Measurements from ENCODE around the gene PKNOX2. TPM values are rescaled to one million over a fixed set of nuclear protein-coding genes. Genes with fewer than 3 reads are reported as not detected.

The PKNOX2 gene
- total and polyA plus RNA-seq, 4 donors = 0.14 to 0.29 (median 0.24) TPM

GRCh38 chr11:125449565-125449964 lies 285.0 kb downstream of the PKNOX2 start:
- Histone ChIP-seq H3K27me3 (ENCODE audit: control insufficient read depth in 4 of 4, insufficient read depth in 4 of 4, low read length in 3 of 4) (no peaks in the 10 kb centered on the region), H3K9me3 (ENCODE audit: control insufficient read depth in 4 of 4, low read length in 3 of 4) (no peaks in the 10 kb centered on the region), H3K27ac (ENCODE audit: low read depth in 1 of 2, low read length in 2 of 2) (no peak overlapping the region), H3K9ac (ENCODE audit: low read depth in 1 of 2, low read length in 2 of 2) (no peak overlapping the region), H3K4me3 (ENCODE audit: low read depth in 1 of 3, low read length in 3 of 3) (no peak overlapping the region), H3K4me1 (ENCODE audit: control insufficient read depth in 4 of 4, insufficient read depth in 4 of 4, low read length in 3 of 4) (peaks cover 0 to 6% (median 0%) of the 10 kb centered on the region in 4 donors), H3K36me3 (ENCODE audit: control insufficient read depth in 4 of 4, insufficient read depth in 3 of 4, low read depth in 1 of 4, low read length in 3 of 4) (no peaks in the 10 kb centered on the region)
- 88% methylated on average over 2 of the region's 2 CpGs for WGBS
- DNase-seq (ENCODE audit: low spot score) = no peak
- TF ChIP-seq TAF1 (conservative IDR thresholded peaks at IDR 0.05) = no peak
- no peak for TF ChIP-seq ZBTB33 (IDR thresholded peaks at IDR 0.05)

GRCh38 chr11:125451400-125452124 lies 287.0 kb downstream of the PKNOX2 start:
- H3K9me3 ChIP-seq (ENCODE audit: control insufficient read depth in 4 of 4, low read length in 3 of 4) = no peaks in the 10 kb centered on the region
- H3K36me3 ChIP-seq (ENCODE audit: control insufficient read depth in 4 of 4, insufficient read depth in 3 of 4, low read depth in 1 of 4, low read length in 3 of 4) = no peaks in the 10 kb centered on the region
- H3K4me3 ChIP-seq (ENCODE audit: low read depth in 1 of 3, low read length in 3 of 3) = no peak overlapping the region
- no peak for DNase-seq (ENCODE audit: low spot score)
- H3K27me3 ChIP-seq (ENCODE audit: control insufficient read depth in 4 of 4, insufficient read depth in 4 of 4, low read length in 3 of 4) = no peaks in the 10 kb centered on the region
- TF ChIP-seq EGR1 (IDR thresholded peaks at IDR 0.05; ENCODE audit: low read depth in 2 of 2) (no peak), JUND (IDR thresholded peaks at IDR 0.05) (no peak), RXRA (IDR thresholded peaks at IDR 0.05) (no peak), GABPA (IDR thresholded peaks at IDR 0.05 in 1 of 2, conservative IDR thresholded peaks at IDR 0.05 in 1 of 2) (no peak), SP1 (IDR thresholded peaks at IDR 0.05) (no peak), HNF4G (IDR thresholded peaks at IDR 0.05) (no peak), YY1 (IDR thresholded peaks at IDR 0.05) (no peak), NR2F2 (IDR thresholded peaks at IDR 0.05) (no peak), TAF1 (conservative IDR thresholded peaks at IDR 0.05) (no peak), RAD21 (IDR thresholded peaks at IDR 0.05) (no peak), FOXA1 (IDR thresholded peaks at IDR 0.05) (no peak), REST (IDR thresholded peaks at IDR 0.05) (no peak), MAX (IDR thresholded peaks at IDR 0.05) (no peak), FOXA2 (IDR thresholded peaks at IDR 0.05) (no peak)
- H3K4me1 ChIP-seq (ENCODE audit: control insufficient read depth in 4 of 4, insufficient read depth in 4 of 4, low read length in 3 of 4) = peaks cover 0 to 3% (median 0%) of the 10 kb centered on the region in 4 donors
- no peak overlapping the region for H3K27ac ChIP-seq (ENCODE audit: low read depth in 1 of 2, low read length in 2 of 2)
- H3K9ac ChIP-seq (ENCODE audit: low read depth in 1 of 2, low read length in 2 of 2) = no peak overlapping the region
- WGBS = 40% methylated on average over 10 of the region's 10 CpGs
